NCI-H69 (cell line): ENCODE results near the gene FAM83G.
"Not testable (repeated sequence)": the region's sequence is repeated elsewhere in the genome, so short reads cannot be mapped to it uniquely, and the experiment has no call there.

ENCODE experiments used
- DNase-seq: peaks from one replicate; lab custom pipeline; 2025; lab: John Stamatoyannopoulos, UW

The FAM83G gene, protein sequence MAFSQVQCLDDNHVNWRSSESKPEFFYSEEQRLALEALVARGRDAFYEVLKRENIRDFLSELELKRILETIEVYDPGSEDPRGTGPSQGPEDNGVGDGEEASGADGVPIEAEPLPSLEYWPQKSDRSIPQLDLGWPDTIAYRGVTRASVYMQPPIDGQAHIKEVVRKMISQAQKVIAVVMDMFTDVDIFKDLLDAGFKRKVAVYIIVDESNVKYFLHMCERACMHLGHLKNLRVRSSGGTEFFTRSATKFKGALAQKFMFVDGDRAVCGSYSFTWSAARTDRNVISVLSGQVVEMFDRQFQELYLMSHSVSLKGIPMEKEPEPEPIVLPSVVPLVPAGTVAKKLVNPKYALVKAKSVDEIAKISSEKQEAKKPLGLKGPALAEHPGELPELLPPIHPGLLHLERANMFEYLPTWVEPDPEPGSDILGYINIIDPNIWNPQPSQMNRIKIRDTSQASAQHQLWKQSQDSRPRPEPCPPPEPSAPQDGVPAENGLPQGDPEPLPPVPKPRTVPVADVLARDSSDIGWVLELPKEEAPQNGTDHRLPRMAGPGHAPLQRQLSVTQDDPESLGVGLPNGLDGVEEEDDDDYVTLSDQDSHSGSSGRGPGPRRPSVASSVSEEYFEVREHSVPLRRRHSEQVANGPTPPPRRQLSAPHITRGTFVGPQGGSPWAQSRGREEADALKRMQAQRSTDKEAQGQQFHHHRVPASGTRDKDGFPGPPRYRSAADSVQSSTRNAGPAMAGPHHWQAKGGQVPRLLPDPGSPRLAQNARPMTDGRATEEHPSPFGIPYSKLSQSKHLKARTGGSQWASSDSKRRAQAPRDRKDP

DNA sequence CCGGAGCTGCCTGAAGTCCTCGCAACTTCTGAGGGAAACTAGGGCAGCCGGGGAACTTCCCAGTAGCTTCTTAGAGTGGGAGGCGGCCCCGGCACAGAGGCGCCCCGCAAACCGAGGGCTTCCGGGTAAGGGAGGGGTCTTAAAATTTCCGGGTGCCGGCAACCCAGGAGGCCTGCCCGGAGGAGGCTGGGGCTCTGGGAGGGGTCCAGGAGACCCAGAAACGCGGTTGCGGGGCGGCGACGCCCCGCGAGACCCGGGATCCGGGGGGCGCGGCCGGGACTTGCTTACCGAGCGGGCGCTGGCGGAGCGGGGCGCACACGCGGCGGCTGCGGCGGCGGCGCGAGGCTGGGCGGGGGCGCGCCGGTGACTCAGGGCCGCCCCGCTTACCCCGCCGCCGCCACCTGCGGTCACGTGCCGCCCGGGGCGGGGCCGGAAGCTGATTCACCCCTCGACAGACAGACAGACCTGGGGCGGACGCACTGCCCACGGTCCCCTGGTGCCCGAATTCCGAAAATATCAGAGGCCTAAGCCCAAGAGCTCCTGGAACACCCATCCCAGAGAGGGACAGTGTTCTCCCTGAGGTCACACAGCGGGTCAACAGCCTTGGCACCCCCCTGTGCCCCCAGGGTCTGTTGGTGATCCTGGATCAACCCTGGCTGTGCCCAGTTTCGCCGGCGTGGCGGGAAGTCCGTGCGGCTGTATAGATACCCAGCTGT lies at the start of gene FAM83G:
Gene FAM83G (minus strand): TSS at position 344 of the 716 bp plus-strand sequence. CDS start 723 bp downstream, outside the sequence.
- peak; percentile 69 for DNase-seq

- not testable (repeated sequence) for DNase-seq
These were observed 44.3 kb upstream of the FAM83G start for GRCh38 chr17:19048826-19049225.

DNA sequence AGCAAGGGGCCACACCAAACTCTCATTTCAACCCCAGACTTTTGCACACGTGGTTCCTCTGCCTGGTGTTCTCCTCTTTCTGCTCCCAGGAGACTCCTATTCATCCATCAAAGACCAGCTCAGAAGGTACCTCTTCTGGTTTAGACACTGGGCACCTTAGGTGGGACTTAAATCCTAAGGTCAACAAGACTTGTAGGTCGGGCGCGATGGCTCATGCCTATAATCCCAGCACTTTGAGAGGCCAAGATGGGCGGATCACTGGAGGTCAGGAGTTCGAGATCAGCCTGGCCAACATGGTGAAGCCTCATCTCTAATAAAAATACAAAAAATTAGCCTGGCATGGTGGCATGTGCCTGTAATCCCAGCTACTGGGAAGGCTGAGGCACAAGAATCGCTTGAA lies 42.9 kb upstream of the FAM83G start:
- not testable (repeated sequence) for DNase-seq

DNA sequence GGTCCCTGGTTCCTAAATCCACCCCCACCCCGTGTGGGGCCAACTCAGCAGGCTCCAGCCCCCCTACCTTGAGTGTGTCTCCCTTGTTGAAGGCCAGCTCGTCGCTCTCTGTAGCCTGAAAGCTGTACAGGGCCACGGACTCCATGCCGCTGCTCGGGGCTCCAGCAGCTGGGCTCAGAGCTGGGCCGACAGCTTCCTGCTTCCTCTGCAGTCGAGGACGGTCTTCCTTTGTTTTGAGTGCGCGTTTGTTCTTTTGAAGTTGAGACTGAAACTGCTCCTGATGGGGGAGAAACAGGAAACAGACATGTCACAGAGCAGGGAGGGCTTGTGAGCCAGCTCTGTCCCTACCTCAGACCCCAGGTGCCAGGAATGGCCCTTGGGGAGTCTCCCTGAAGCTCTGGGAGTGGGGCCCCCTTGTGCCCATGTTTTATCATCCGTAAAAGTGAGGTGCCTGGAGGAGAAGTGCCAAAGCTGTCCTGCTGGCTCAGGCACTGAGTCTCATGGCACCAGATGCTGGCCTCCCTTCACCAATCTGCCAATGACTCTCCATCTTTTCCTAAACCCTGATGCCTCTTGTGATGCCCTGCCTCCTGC lies 42.3 kb upstream of the FAM83G start, which contains the start of gene GRAP:
Gene GRAP (minus strand): TSS at position 176 of the 594 bp plus-strand sequence. CDS start 31 bp downstream, at position 145.
- not testable (repeated sequence) for DNase-seq

DNA sequence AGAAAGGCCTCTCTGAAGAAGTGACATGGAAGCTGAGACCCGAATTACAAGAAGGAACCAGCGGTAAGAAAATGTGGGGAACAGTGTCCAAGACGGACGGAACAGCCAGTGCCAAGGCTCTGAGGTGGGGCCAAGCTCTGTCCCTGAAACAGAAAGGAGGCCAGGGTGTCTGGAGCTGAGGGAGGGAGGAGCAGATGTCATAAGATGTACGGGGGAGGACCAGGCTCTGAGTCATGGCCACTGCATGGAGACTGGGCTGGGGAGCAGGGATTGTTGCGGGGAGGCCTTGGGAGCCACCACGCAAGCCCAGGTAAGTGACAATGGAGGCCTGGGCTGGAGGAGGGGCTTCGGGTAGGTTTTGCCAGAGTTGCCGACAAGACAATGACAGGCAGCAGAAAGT lies 40.1 kb upstream of the FAM83G start:
- DNase-seq: not testable (repeated sequence)

GRCh38 chr17:19043032-19043431 lies 38.5 kb upstream of the FAM83G start:
- DNase-seq: not testable (repeated sequence)

GRCh38 chr17:19042369-19042768 lies 37.8 kb upstream of the FAM83G start:
- DNase-seq: not testable (repeated sequence)

- not testable (repeated sequence) for DNase-seq
These were observed 37.3 kb upstream of the FAM83G start for GRCh38 chr17:19041871-19042270.

DNA sequence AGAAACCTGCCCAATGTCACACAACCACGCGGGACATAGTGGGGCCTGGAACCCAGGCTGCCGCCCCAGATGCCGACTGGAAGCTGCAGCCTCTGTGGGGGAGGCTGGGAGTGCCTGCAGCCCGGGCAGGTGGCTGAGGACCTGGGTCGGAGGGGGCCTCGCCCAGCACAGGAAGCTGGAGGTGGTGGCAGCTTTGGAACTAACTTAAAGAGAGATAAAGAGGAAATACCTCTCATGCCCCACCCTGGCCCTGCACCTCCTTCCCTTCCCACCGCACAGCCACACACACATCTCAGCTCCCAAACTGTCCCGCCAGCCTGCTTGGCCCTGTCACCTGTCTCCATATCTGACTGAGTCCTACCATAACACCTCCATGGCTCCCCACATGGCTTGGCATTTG lies 35.8 kb upstream of the FAM83G start:
- DNase-seq: not testable (repeated sequence)

DNA sequence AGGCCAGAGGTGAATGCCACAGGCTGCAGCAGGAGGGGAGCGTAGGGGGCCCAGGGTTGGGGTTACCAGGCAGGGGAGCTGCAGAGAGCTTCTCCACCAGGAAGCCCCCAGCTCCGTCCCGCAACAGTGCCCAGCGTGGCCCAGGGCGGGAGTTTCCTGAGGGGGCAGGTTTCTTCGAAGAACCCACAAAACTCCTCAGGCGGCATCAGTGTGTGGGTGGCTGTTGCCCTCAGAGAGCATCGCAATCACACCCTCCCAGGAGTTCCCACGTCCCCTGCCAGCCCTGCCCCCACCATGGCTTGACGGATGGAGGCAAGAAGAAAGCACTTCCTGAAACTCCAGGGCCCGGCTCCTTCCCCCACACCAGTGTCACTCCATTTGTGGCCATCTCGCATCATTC lies 34.2 kb upstream of the FAM83G start:
- DNase-seq: not testable (repeated sequence)

DNA sequence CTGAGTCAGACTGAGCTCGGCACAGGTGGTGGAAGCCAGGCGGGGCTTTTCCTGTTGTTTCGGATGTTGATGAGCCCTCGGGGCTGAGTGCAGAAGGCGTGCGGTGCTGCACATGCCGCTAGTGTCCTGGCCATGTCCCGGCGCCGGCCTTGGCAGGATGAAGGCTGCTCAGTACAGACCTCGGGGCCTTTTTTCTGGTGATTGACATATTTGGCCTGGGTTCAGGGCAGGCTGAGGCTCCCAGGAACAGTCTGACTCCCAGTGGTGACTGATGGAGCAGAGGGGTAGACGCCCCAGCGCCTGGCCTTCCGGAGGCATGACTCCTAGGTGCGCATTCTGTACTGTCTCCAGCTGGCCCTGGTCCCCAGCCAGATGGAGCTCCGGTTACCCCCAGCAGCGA lies 33.4 kb upstream of the FAM83G start:
- DNase-seq: not testable (repeated sequence)

GRCh38 chr17:19037547-19037946 lies 33.0 kb upstream of the FAM83G start:
- DNase-seq: not testable (repeated sequence)

DNA sequence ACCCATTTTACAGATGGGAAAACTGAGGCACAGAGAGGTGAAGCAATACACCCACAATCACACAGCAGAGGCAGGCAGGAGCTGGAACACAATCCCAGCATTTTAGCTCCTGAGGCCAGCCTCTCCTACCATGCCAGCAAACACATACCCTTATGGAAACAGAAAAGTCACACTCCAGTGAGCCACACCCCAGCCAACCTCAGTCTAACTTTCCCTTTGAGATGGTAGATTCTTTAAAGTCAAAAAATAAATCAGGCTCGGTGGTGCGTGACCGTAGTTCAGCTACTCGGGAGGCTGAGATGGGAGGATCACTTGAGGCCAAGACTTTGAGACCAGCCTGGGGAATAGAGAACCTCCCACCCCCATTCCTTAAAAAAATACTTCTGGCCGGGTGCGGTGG lies 31.6 kb upstream of the FAM83G start:
- not testable (repeated sequence) for DNase-seq

GRCh38 chr17:19032377-19032988 lies 27.9 kb upstream of the FAM83G start:
- DNase-seq: not testable (repeated sequence)

DNA sequence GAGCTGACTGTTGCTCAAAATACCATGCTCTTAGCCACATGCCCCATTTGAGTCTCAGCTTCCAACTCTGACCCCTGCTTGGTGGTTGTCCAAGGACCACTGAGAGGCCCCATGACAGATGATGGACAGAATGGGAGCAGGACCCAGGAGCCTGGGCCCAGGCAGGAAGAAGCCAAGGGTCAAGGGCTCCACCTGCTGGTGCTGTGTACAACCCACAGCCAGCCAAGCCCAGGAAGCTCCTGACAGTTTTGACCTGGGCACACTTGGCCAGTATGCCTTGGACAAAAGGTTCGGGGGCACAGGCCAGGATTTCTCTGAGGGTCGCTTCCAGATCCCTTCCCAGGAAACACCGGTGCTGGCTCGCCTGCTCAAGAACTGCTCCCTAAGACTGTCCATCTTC lies 27.2 kb upstream of the FAM83G start:
- DNase-seq: not testable (repeated sequence)

DNA sequence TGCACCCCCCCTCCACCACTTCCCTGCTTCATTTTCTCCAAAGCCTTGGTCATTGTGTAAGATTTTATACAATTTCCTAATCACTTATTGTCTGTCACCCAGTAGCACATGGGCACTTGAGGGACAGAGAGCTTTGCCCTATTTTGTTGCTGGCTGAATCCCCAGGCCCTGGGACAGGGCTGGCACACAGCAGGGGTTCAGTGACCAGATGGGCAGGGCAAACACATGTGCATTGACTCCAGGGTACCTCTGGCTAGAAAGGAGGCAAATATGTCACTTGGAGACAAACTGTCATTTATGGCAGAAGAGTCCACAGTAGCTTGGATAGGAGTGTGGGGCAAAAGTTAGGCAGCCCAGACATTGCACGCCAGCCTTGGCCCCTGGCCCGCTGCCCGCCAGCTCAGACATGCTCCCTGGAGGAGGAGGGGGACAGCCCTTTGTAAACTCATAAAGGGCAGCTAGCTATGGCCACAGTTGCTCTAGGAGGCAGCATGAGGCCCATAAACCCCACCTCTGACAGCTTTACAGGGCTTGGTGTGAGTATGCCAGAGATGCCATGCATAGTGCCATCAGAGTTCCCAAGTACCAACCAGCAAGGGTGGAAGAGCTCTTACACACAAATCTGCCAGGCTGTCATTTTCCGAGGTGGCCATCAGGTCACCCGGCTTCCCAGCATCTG lies 26.3 kb upstream of the FAM83G start:
- DNase-seq: not testable (repeated sequence)

- not testable (repeated sequence) for DNase-seq
These were observed 25.2 kb upstream of the FAM83G start for GRCh38 chr17:19029740-19030139.

DNA sequence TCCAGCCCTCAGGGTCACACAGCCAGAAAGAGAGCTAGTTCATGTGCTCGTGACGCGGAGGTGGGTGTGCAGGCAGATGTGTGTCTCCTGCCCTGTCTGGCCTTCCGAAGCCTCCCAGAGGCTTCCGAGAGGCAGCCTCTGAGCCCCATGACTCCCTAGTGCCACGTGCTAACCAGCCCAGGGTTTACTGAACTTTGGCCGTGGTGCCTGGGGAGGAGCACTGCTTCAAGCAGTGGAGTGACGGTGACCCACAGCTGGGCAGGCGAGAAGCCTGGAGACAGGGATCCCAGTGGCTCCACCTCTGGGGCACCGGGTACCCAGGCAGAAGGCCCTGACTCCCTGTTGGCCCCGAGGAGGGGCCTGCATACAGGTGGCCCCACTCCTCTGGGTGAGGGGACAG lies 24.1 kb upstream of the FAM83G start:
- DNase-seq: not testable (repeated sequence)

GRCh38 chr17:19024101-19025078 lies 19.8 kb upstream of the FAM83G start:
- DNase-seq: no peak
